IMR-90 (cell line): Measurements from ENCODE around the gene CACNA1I. TPM values are rescaled to one million over a fixed set of nuclear protein-coding genes. Genes with fewer than 3 reads are reported as not detected.
A peak's percentile ranks its signal among the peaks of the same experiment; 100 is the strongest.

Experiments
- ATAC-seq: fragments of 200-7000 bp; cut with Tn5 transposase; 2 replicates; pipeline ENCODE4 v1.9.1; 2020; ENCODE audit warnings: low read depth, mild to moderate bottlenecking, moderate library complexity
- BruUV-seq: library from RNA; stranded (reverse); fragments of 400-500 nt; replicated peaks from 2 replicates; lab custom pipeline; 2021; lab: Mats Ljungman, UMichigan
- CTCF ChIA-PET: fragments of 300-600 bp; formaldehyde crosslinking; extraction: SDS; loops from one replicate; lab custom pipeline; 2021; ENCODE audit warnings: antibody characterized with exemption; lab: Yijun Ruan, JAX
- POLR2A ChIA-PET: fragments of 300-600 bp; sonication (Branson Sonifier 250); formaldehyde crosslinking; loops from one replicate; lab custom pipeline; 2022; ENCODE audit warnings: antibody characterized with exemption; ENCODE audit not compliant: unreplicated experiment; lab: Charles Lee
- DNase-seq: peaks from one replicate; pipeline ENCODE4 v3.0.0; 2013
- H2AFZ ChIP-seq: replicated peaks from 2 replicates; pipeline ENCODE3; 2013; ENCODE audit warnings: low read length, mild to moderate bottlenecking; ENCODE audit not compliant: poor library complexity
- H2AK5ac ChIP-seq: 2 replicates; pipeline ENCODE4 v1.6.1; 2013; ENCODE audit warnings: low read depth, low read length, inconsistent platforms
- H2AK9ac ChIP-seq: replicated peaks from 2 replicates; pipeline ENCODE3; 2013; ENCODE audit warnings: mild to moderate bottlenecking, low read depth, low read length, moderate library complexity; ENCODE audit not compliant: poor library complexity
- H2BK120ac ChIP-seq: 2 replicates; pipeline ENCODE4 v1.6.1; 2013; ENCODE audit warnings: low read depth, low read length, inconsistent platforms
- H2BK15ac ChIP-seq: 3 replicates; pipeline ENCODE4 v1.6.1; 2013; ENCODE audit warnings: low read depth, low read length, inconsistent platforms
- H2BK20ac ChIP-seq: 2 replicates; pipeline ENCODE4 v1.6.1; 2013; ENCODE audit warnings: low read depth, mild to moderate bottlenecking, inconsistent platforms, low read length, moderate library complexity
- H2BK5ac ChIP-seq: 2 replicates; pipeline ENCODE4 v1.6.1; 2013; ENCODE audit warnings: mild to moderate bottlenecking, low read depth, low read length, inconsistent platforms; ENCODE audit not compliant: poor library complexity, severe bottlenecking
- H3K14ac ChIP-seq: replicated peaks from 2 replicates; pipeline ENCODE4 v1.6.1; 2013; ENCODE audit warnings: low read depth, low read length, inconsistent platforms
- H3K18ac ChIP-seq: 2 replicates; pipeline ENCODE4 v1.6.1; 2013; ENCODE audit warnings: low read depth, low read length, control low read depth
- H3K23ac ChIP-seq: 2 replicates; pipeline ENCODE4 v1.6.1; 2013; ENCODE audit warnings: low read depth, low read length, inconsistent platforms
- H3K27ac ChIP-seq: 2 replicates; pipeline ENCODE4 v1.5.1; 2013; ENCODE audit warnings: mild to moderate bottlenecking, control low read depth, low read length; ENCODE audit not compliant: insufficient read depth
- H3K27me3 ChIP-seq: 2 replicates; pipeline ENCODE4 v1.6.1; 2013; ENCODE audit warnings: low read length; ENCODE audit not compliant: control insufficient read depth, insufficient read depth
- H3K36me3 ChIP-seq: 2 replicates; pipeline ENCODE4 v1.6.1; 2013; ENCODE audit warnings: low read length, mixed read lengths; ENCODE audit not compliant: control insufficient read depth, insufficient read depth
- H3K4ac ChIP-seq: 2 replicates; pipeline ENCODE4 v1.6.1; 2013; ENCODE audit warnings: low read depth, low read length, inconsistent platforms
- H3K4me1 ChIP-seq: 2 replicates; pipeline ENCODE4 v1.6.1; 2013; ENCODE audit warnings: low read length, mixed read lengths; ENCODE audit not compliant: control insufficient read depth, insufficient read depth
- H3K4me2 ChIP-seq: 2 replicates; pipeline ENCODE4 v1.6.1; 2013; ENCODE audit warnings: low read depth, mild to moderate bottlenecking, control low read depth, low read length, moderate library complexity
- H3K4me3 ChIP-seq: 2 replicates; pipeline ENCODE4 v1.5.1; 2013; ENCODE audit warnings: low read depth, mild to moderate bottlenecking, control low read depth, low read length, moderate library complexity; ENCODE audit not compliant: insufficient read depth
- H3K56ac ChIP-seq: 2 replicates; pipeline ENCODE4 v1.6.1; 2013; ENCODE audit warnings: low read length, inconsistent platforms; ENCODE audit not compliant: insufficient read depth; ENCODE audit errors: extremely low read depth
- H3K79me1 ChIP-seq, 2 experiments: 2 replicates each; pipeline ENCODE4 v1.6.1; 2013; ENCODE audit warnings: low read length in 2 of 2, inconsistent platforms in 1 of 2, low read depth in 1 of 2
- H3K9ac ChIP-seq: 2 replicates; pipeline ENCODE4 v1.6.1; 2013; ENCODE audit warnings: low read depth, low read length, control low read depth
- H3K9me1 ChIP-seq: 2 replicates; pipeline ENCODE4 v1.6.1; 2013; ENCODE audit warnings: low read length, inconsistent platforms; ENCODE audit not compliant: insufficient read depth
- H3K9me3 ChIP-seq: 2 replicates; pipeline ENCODE4 v1.6.1; 2013; ENCODE audit warnings: low read length; ENCODE audit not compliant: control insufficient read depth, insufficient read depth
- H4K20me1 ChIP-seq: 2 replicates; pipeline ENCODE4 v1.6.1; 2013; ENCODE audit warnings: low read length, inconsistent platforms; ENCODE audit not compliant: insufficient read depth
- H4K5ac ChIP-seq: 2 replicates; pipeline ENCODE4 v1.6.1; 2013; ENCODE audit warnings: mild to moderate bottlenecking, low read depth, low read length, control low read depth
- H4K8ac ChIP-seq, 2 experiments: 2 replicates each; pipeline ENCODE4 v1.6.1; 2013; ENCODE audit warnings: low read depth in 2 of 2, low read length in 2 of 2, control low read depth in 1 of 2, inconsistent platforms in 1 of 2
- H4K91ac ChIP-seq: 2 replicates; pipeline ENCODE4 v1.6.1; 2013; ENCODE audit warnings: low read depth, low read length, inconsistent platforms; ENCODE audit not compliant: insufficient read depth
- BHLHE40 ChIP-seq: fragments of 150-350 bp; IDR thresholded peaks from 2 replicates; pipeline ENCODE4 v1.6.1; 2016; ENCODE audit warnings: mild to moderate bottlenecking, low read depth, low read length
- CEBPB ChIP-seq: IDR thresholded peaks from 2 replicates; pipeline ENCODE4 v1.6.1; 2012; ENCODE audit warnings: low read depth, low read length, improper control_type of control experiment
- FOS ChIP-seq: fragments of 150-350 bp; IDR thresholded peaks from 2 replicates; pipeline ENCODE4 v1.6.1; 2016; ENCODE audit warnings: low read depth, low read length
- MAFK ChIP-seq: IDR thresholded peaks from 2 replicates; pipeline ENCODE4 v1.6.1; 2012; ENCODE audit warnings: low read depth, low read length, improper control_type of control experiment
- MXI1 ChIP-seq: IDR thresholded peaks from 2 replicates; pipeline ENCODE4 v1.6.1; 2012; ENCODE audit warnings: low read depth, mild to moderate bottlenecking, low read length, moderate library complexity, borderline replicate concordance
- RAD21 ChIP-seq: IDR thresholded peaks from 2 replicates; pipeline ENCODE4 v1.6.1; 2012; ENCODE audit warnings: low read length, improper control_type of control experiment
- RCOR1 ChIP-seq: IDR thresholded peaks from 2 replicates; pipeline ENCODE4 v1.6.1; 2012; ENCODE audit warnings: mild to moderate bottlenecking, low read length, improper control_type of control experiment; ENCODE audit not compliant: insufficient replicate concordance
- RFX5 ChIP-seq: IDR thresholded peaks from 2 replicates; pipeline ENCODE4 v1.8.0; 2012; ENCODE audit warnings: low read depth, mild to moderate bottlenecking, low read length, moderate library complexity
- WGBS, 2 experiments: methylation state at CpG; one replicate each; pipeline versions ENCODE4 v1.1.5 to v1.1.7; 2013; ENCODE audit warnings: missing lambda C conversion rate in 2 of 2; ENCODE audit not compliant: insufficient read length in 1 of 2; ENCODE audit errors: extremely low coverage in 2 of 2; 5-methylcytosine and 5-hydroxymethylcytosine counted together
- dilution Hi-C: fragments of 300-500 bp; cut with HindIII; formaldehyde crosslinking; loops from one replicate; pipeline ENCODE4 v1.14.3; 2018; ENCODE audit warnings: low sequenced_read_pairs; ENCODE audit not compliant: unreplicated experiment
- in situ Hi-C: fragments of 300-500 bp; cut with MboI; formaldehyde crosslinking; loops from 3 replicates; pipeline ENCODE4 v1.14.3; 2019; ENCODE audit warnings: low sequenced_read_pairs, inconsistent platforms, mixed read lengths
- intact Hi-C: fragments of 100-400 bp; cut with micrococcal nuclease; formaldehyde crosslinking; loops from 2 replicates; pipeline ENCODE4 v1.10.0; 2022
- polyA plus RNA-seq, 3 experiments: library from polyadenylated mRNA; depleted of rRNA; stranded (reverse); fragments of >200 nt; gene quantifications; 2 replicates each; pipeline ENCODE4 v1.2.3, GENCODE V29; 2012; ENCODE audit warnings: low replicate concordance in 1 of 3
- total RNA-seq: library from RNA; depleted of rRNA; stranded (reverse); fragments of >200 nt; gene quantifications from 2 replicates; pipeline ENCODE4 v1.2.3, GENCODE V29; 2012
- TF ChIP-seq, protein P1 (sequence below): fragments of 150-350 bp; IDR thresholded peaks from 2 replicates; pipeline ENCODE4 v1.6.1; 2017; ENCODE audit warnings: mild to moderate bottlenecking, antibody characterized with exemption, low read length, low read depth
- TF ChIP-seq, protein P2 (sequence below): conservative IDR thresholded peaks from 2 replicates; pipeline ENCODE4 v1.5.1; 2012; ENCODE audit warnings: mild to moderate bottlenecking, low read depth, low read length, improper control_type of control experiment

CACNA1I gene
- total and polyA plus RNA-seq, 2 of the 4 experiments (the other 2 are of a cell fraction) = under 0.01 to 0.02 TPM

DNA sequence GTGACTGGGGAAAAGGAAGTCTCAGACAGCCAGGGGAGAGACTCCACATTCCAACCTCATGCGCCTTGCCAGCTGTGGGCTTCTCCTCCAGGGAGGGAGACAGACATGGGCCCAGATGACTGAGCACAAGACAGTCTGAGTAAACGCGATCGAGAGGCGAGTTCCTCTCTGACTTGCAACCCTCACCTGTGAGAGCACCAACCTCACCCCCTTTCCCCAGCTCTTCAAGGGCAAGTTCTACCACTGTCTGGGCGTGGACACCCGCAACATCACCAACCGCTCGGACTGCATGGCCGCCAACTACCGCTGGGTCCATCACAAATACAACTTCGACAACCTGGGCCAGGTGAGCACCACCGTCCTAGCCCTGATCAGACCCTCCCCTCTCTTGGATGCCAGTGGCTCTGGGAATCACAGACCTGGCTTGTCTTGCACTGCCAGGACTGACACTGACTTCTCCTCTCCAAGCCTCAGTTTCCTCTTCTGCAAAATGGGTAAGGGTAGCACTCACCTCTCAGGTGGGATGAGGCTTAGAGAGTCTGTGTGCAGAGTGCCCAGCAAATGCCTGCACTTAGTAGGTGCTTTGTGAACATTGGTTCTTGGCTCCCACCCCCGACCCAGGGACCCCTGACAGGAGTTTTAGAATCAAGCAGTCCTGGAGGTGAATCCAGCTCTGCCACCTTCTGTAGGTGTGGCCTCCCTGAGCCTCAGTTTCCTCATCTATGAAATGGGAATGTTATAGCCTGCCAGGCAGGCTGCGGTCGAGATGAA, 95.3 kb downstream of the CACNA1I start:
- no peaks in the 10 kb centered on the region for H3K9me1 ChIP-seq
- ATAC-seq = no peak
- no peak for DNase-seq
- H3K36me3 ChIP-seq = no peaks in the 10 kb centered on the region
- no peak overlapping the region for H4K5ac ChIP-seq
- peaks cover 62% of the 10 kb centered on the region for H3K27me3 ChIP-seq
- H3K4ac ChIP-seq = no peak overlapping the region
- ChIA-PET CTCF (no interaction called here), POLR2A (no interaction called here)
- H4K8ac ChIP-seq = no peak overlapping the region
- no peak overlapping the region for H3K18ac ChIP-seq
- no peak overlapping the region for H2BK20ac ChIP-seq
- peak overlapping the region; percentile 23 for H2AFZ ChIP-seq
- no peak overlapping the region for H3K23ac ChIP-seq
- no peak overlapping the region for H3K14ac ChIP-seq
- H2BK15ac ChIP-seq = no peak overlapping the region
- H2AK9ac ChIP-seq = no peak overlapping the region
- H2AK5ac ChIP-seq = no peak overlapping the region
- H3K4me1 ChIP-seq = no peaks in the 10 kb centered on the region
- BruUV-seq = no TSS peak
- H3K27ac ChIP-seq = no peak overlapping the region
- H3K4me2 ChIP-seq = no peak overlapping the region
- no CpG with 5 or more reads among the region's 16 CpGs for WGBS, 2 experiments
- H2BK120ac ChIP-seq = no peak overlapping the region
- no peaks in the 10 kb centered on the region for H4K20me1 ChIP-seq
- in situ Hi-C loops = no loop called here
- H3K4me3 ChIP-seq = no peak overlapping the region
- TF ChIP-seq BHLHE40 (no peak), FOS (no peak), RAD21 (no peak), RFX5 (no peak), MXI1 (no peak), RCOR1 (no peak), MAFK (no peak), CEBPB (no peak)
- TF ChIP-seq, protein P1, sequence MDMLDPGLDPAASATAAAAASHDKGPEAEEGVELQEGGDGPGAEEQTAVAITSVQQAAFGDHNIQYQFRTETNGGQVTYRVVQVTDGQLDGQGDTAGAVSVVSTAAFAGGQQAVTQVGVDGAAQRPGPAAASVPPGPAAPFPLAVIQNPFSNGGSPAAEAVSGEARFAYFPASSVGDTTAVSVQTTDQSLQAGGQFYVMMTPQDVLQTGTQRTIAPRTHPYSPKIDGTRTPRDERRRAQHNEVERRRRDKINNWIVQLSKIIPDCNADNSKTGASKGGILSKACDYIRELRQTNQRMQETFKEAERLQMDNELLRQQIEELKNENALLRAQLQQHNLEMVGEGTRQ = no peak
- TF ChIP-seq, protein P2, sequence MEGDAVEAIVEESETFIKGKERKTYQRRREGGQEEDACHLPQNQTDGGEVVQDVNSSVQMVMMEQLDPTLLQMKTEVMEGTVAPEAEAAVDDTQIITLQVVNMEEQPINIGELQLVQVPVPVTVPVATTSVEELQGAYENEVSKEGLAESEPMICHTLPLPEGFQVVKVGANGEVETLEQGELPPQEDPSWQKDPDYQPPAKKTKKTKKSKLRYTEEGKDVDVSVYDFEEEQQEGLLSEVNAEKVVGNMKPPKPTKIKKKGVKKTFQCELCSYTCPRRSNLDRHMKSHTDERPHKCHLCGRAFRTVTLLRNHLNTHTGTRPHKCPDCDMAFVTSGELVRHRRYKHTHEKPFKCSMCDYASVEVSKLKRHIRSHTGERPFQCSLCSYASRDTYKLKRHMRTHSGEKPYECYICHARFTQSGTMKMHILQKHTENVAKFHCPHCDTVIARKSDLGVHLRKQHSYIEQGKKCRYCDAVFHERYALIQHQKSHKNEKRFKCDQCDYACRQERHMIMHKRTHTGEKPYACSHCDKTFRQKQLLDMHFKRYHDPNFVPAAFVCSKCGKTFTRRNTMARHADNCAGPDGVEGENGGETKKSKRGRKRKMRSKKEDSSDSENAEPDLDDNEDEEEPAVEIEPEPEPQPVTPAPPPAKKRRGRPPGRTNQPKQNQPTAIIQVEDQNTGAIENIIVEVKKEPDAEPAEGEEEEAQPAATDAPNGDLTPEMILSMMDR = no peak
- no peak overlapping the region for H3K56ac ChIP-seq
- intact Hi-C loops = no loop called here
- dilution Hi-C loops = no loop called here
- H3K79me1 ChIP-seq = no peaks in the 10 kb centered on the region
- H4K91ac ChIP-seq = no peak overlapping the region
- peaks cover 5% of the 10 kb centered on the region; the same call in 1 of the 2 replicates for H3K9me3 ChIP-seq
- no peak overlapping the region for H2BK5ac ChIP-seq
- H3K9ac ChIP-seq = no peak overlapping the region
